Measurements from ENCODE around the gene TTC16.

Gene TTC16

GRCh38 chr9:127722055-127722745 lies 6.3 kb downstream of the TTC16 start:
- no peak for DNase-seq (ENCODE audit: low spot score)

- DNase-seq (ENCODE audit: low spot score) = no peak
These were observed 7.1 kb downstream of the TTC16 start for GRCh38 chr9:127723013-127723412.

GRCh38 chr9:127723444-127723843 lies 7.6 kb downstream of the TTC16 start:
- DNase-seq (ENCODE audit: low spot score) = no peak

GRCh38 chr9:127724012-127724411 lies 8.1 kb downstream of the TTC16 start:
- no peak for DNase-seq (ENCODE audit: low spot score)

GRCh38 chr9:127726871-127727270 lies 11.0 kb downstream of the TTC16 start:
- no peak for DNase-seq (ENCODE audit: low spot score)

GRCh38 chr9:127728808-127729207 lies 12.9 kb downstream of the TTC16 start:
- DNase-seq (ENCODE audit: low spot score) = no peak

- no peak for DNase-seq (ENCODE audit: low spot score)
These were observed 13.8 kb downstream of the TTC16 start for GRCh38 chr9:127729522-127730256.

GRCh38 chr9:127730262-127730661 lies 14.4 kb downstream of the TTC16 start:
- no peak for DNase-seq (ENCODE audit: low spot score)

- DNase-seq (ENCODE audit: low spot score) = no peak
These were observed 15.0 kb downstream of the TTC16 start for GRCh38 chr9:127730799-127731410.

- no peak for DNase-seq (ENCODE audit: low spot score)
These were observed 16.1 kb downstream of the TTC16 start for GRCh38 chr9:127731938-127732337.

- DNase-seq (ENCODE audit: low spot score) = no peak
These were observed 16.6 kb downstream of the TTC16 start for GRCh38 chr9:127732444-127732843.

- no peak for DNase-seq (ENCODE audit: low spot score)
These were observed 17.7 kb downstream of the TTC16 start for GRCh38 chr9:127733614-127734013.

GRCh38 chr9:127734247-127734746 lies 18.4 kb downstream of the TTC16 start:
- DNase-seq (ENCODE audit: low spot score) = no peak

- DNase-seq (ENCODE audit: low spot score) = peak; percentile 98
These were observed 19.1 kb downstream of the TTC16 start, which contains the start of gene TOR2A for GRCh38 chr9:127734747-127735529. TSS of gene TOR2A (minus strand) at chr9:127735294. CDS start at chr9:127735270, 24 bp downstream.

- no peak for DNase-seq (ENCODE audit: low spot score)
These were observed 19.8 kb downstream of the TTC16 start for GRCh38 chr9:127735530-127736185.

- DNase-seq (ENCODE audit: low spot score) = no peak
These were observed 22.8 kb downstream of the TTC16 start for GRCh38 chr9:127738666-127739065.

GRCh38 chr9:127739614-127740330 lies 23.9 kb downstream of the TTC16 start:
- no peak for DNase-seq (ENCODE audit: low spot score)

GRCh38 chr9:127741831-127742434 lies 26.1 kb downstream of the TTC16 start:
- DNase-seq (ENCODE audit: low spot score) = no peak

- peak; percentile 42 for DNase-seq (ENCODE audit: low spot score)
These were observed 26.7 kb downstream of the TTC16 start for GRCh38 chr9:127742435-127743088.

All from NAMALWA (cell line).